MV-4-11 (cell line): Measurements from ENCODE around the gene OR2A25.

Experiments
- DNase-seq: peaks from one replicate; lab custom pipeline; 2025; lab: John Stamatoyannopoulos, UW

The OR2A25 gene

GRCh38 chr7:144074374-144074773 is 4.8 kb downstream of the OR2A25 start:
- no peak for DNase-seq

DNA sequence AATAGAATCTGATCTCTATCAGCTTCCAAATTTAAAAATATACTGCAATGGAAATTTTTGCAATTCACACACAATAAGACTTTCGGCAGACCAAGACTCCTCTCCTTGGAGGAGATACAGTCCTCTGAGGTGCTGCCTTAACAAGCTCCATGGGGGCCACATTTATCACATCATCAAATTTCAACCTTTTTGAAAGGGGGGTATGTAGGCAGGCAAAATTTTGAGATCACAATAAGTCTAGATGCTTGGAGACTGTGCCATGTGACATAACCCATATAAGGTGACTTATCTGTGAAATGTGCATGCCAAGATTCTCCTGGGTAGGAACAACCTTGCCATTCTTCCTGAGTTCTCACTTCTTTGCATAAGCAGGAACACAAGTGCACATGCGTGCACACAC is 16.4 kb downstream of the OR2A25 start, which contains the start of gene OR2A12:
Gene OR2A12, plus strand, starts transcription at position 301 of the 400 bp plus-strand sequence. CDS start 8,830 bp downstream, outside the sequence.
- no peak for DNase-seq

GRCh38 chr7:144086730-144087129 is 17.1 kb downstream of the OR2A25 start:
- no peak for DNase-seq

GRCh38 chr7:144087230-144087629 is 17.6 kb downstream of the OR2A25 start:
- no peak for DNase-seq

DNA sequence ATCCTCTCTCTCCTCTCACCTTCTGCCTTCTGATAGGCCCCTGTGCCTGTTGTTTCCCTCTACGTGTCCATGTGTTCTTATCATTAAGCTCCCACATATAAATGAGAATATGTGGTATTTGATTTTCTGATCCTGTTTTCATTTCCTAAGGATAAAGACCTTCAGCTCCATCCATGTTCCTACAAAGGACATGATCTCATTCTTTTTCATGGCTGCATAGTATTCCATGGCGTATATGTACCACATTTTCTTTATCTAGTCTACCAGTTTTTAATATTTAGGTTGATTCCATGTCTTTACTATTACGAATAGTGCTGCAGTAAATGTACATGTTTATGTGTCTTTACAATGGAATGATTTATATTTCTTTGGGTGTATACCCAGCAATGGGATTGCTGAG is 21.1 kb downstream of the OR2A25 start:
- DNase-seq: no peak

DNA sequence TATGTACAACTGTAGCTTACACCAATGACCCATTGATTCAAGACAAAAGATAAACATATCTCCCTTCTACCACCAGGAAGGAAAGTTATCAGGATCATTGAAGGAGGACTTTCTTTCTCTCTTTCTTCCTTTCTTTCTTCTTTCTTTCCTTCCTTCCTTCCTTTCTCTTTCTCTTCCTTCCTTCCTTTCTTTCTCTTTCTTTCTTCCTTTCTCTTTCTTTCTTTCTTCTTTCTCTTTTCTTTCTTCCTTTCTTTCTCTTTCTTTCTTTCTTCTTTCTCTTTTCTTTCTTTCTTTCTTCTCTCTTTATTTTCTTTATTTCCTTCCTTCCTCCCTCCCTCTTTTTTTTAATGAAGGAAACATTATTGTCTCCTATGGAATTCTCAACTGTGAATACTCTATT is 29.2 kb downstream of the OR2A25 start:
- no peak for DNase-seq

DNA sequence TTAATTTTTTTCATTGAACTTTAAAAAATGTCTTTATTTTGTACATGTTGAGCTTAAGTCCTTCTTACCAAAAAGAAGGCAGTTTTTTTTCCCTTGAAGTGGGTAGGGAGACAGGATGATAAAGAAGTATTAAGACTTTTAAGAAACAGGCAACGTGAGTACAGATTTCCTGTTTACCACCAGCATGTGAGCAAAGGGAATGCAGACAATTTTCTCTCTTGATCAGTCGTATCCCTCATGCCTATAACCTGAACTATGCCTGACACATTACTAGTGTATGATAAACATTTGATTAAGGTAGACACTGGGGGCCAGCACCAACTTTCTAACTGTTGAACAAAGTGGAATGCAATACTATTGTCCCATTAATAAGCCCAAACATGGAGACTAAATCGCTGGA is 31.0 kb downstream of the OR2A25 start:
- no peak for DNase-seq

GRCh38 chr7:144102041-144102440 is 32.4 kb downstream of the OR2A25 start:
- no peak for DNase-seq

GRCh38 chr7:144105211-144105610 is 35.6 kb downstream of the OR2A25 start:
- DNase-seq: no peak

GRCh38 chr7:144109283-144109682 is 39.7 kb downstream of the OR2A25 start, which contains the start of gene OR2A2:
Gene OR2A2, plus strand, starts transcription at chr7:144109583. Its CDS starts 0 bp downstream, at chr7:144109583.
- no peak for DNase-seq

- no peak for DNase-seq
Observed at GRCh38 chr7:144110272-144110671, 40.7 kb downstream of the OR2A25 start.

DNA sequence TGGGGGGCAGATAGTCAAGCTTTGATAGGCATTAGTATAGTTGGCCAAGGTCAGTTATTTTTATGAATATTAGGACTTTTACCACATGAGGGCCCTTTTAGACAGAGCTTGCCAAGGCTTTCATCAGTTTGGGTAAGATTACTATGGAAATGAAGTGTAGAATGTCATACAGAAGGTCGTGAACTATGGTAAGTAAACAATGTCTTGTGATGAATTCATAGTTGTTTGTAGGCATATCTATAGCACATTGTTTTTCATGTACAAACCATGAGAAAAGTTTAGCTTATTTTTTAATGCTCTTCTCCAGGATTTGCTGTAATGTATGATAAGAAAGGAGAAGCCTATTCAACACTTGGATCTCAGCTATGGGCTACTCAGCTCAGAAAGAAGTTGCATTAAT is 44.0 kb downstream of the OR2A25 start:
- DNase-seq: no peak

GRCh38 chr7:144118341-144118740 is 48.7 kb downstream of the OR2A25 start:
- no peak for DNase-seq

DNA sequence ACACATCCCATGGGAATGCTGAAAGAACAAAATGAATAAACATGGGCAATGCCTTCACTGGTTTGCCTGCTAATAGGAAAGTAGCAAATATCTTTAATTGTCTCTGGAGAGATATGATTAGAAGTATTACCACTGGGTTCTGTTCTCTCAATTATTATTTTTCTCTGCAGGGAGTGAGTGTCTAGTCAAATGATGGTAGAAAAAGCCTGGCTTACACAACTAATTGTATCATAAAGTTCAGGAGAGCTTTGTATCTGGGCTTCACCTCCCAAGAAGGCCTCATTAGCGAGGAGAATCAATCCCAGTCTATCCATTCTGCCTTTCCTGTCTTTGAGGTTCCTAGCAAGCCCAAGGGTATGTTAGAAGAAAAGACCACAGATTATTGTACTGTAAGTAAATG is 53.3 kb downstream of the OR2A25 start, which contains the start of gene OR2A14:
Gene OR2A14, plus strand, starts transcription at position 301 of the 400 bp plus-strand sequence. CDS start 5,937 bp downstream, outside the sequence.
- DNase-seq: no peak
